Right renal cortex interstitium (tissue), 3 donors: ENCODE results near the gene CCDC68. TPM values are rescaled to one million over a fixed set of nuclear protein-coding genes. Genes with fewer than 3 reads are reported as not detected.
"Not testable (repeated sequence)": the region's sequence is repeated elsewhere in the genome, so short reads cannot be mapped to it uniquely, and the experiment has no call there.

Source experiments
- DNase-seq, 3 donors: peaks; one replicate each; pipeline ENCODE4 v3.0.0-alpha.2; 2013; ENCODE audit warnings: low read depth in 3 of 3, low spot score in 2 of 3
- polyA plus RNA-seq, 3 donors: library from polyadenylated mRNA; unstranded; fragments of 120-200 nt; gene quantifications; one replicate each; pipeline ENCODE4 v1.2.1, GENCODE V29; 2013; ENCODE audit not compliant: insufficient read length in 3 of 3

CCDC68 gene
- polyA plus RNA-seq, 3 donors = 8.3 to 11.5 (median 10.8) TPM

- DNase-seq = no peak
These were observed 80.5 kb downstream of the CCDC68 start for GRCh38 chr18:54878659-54879358.

DNA sequence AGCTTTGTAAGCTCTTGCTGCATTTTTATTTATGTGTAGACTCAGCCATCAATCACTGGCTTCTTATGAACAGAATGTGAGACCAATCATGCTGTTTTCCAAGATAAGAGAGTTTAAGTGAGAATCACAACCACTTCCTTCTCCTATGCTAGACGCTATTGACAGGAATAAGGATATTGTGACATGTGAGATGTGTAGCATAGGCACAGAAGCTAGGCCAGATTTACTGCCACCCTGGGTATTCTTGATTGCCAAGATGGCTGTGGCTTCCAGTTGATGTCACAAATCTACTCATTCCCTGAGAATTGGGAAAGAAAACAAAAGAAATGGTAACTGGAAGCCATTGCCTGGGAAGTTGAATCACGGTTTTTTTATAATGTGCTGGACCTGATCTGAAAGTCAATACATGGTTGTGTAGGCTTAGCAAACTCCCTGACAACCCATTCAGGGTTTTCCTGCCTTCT, 81.1 kb downstream of the CCDC68 start:
- no peak for DNase-seq

- no peak for DNase-seq
These were observed 82.2 kb downstream of the CCDC68 start for GRCh38 chr18:54877076-54877475.

- no peak for DNase-seq
These were observed 84.2 kb downstream of the CCDC68 start for GRCh38 chr18:54875063-54875462.

GRCh38 chr18:54873884-54874255, 85.4 kb downstream of the CCDC68 start:
- DNase-seq = no peak

GRCh38 chr18:54872681-54873080, 86.6 kb downstream of the CCDC68 start:
- no peak for DNase-seq

GRCh38 chr18:54871231-54871630, 88.0 kb downstream of the CCDC68 start:
- no peak for DNase-seq

GRCh38 chr18:54867131-54867530, 92.1 kb downstream of the CCDC68 start:
- DNase-seq = no peak

DNA sequence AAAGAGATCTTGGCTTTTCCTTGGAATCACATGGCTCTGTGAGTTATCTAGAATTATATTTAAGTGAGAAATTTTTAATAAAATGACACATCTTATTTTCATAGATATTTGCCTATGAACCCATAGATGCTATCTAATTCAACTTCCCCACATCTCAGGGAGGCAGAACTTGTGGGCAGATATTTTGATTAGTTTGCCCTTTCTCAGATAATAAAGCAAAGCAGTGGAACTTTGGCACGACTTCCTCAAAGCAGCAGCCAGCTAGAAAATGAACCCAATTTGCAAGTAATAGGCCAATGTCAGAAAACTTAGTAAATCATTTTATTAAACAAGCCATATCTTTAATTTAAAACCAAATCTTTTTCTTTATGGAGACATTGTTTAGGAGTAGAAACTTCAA, 98.3 kb downstream of the CCDC68 start:
- no peak for DNase-seq

DNA sequence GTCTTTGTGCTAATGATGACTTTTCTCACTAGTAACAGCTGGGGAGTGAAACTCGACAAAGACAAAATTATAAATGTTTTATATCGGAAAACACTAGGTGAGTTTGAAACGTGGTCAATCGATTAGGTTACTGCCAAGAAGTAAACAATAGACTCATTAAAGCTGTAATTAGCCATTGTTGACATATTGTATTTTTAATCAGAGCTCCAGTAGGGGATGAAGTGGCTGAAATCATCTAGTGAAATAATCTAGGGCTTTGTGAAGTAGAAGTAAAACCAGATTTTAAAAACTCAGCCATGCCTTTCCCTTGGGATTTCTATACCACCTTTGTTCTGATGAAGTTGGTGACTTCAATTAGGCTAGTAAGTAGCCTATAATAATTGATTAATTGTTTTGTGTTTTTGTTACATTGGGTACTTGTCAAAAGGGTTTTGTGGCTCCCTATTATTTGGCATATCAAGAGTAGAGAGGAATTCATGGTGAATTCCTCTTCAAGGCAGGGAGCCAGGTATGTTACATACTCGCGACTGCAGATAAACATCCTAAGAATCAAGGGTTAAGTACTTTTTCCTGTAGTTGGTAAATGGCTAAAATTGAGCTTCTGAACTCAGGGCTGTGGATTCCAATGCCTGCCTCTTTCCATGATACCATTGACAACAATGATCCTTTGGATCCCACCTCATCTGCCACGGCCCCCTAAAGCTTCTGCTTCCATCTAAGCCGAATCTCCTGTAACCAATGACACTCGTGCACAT, 99.4 kb downstream of the CCDC68 start:
- DNase-seq = no peak

DNA sequence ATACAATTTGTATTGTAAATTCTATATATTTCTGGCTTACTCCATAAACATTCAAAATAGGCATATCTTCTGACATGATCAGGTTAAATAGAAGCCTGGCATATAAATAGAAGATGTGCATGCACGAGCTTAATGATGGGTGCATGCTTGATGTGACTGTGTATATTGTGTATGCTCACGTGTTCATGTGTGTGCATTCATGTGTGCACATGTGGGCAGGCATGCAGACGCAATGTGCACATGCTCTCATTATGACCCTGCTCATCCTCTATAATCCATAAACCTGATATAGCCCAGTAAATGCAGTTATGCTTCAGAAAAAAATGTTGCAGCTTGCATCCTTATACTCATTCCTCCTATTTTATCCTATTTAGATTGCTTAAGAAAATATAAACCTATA, 101.8 kb downstream of the CCDC68 start:
- DNase-seq = no peak

- DNase-seq = no peak
These were observed 103.1 kb downstream of the CCDC68 start for GRCh38 chr18:54856105-54856646.

- not testable (repeated sequence) for DNase-seq
These were observed 104.2 kb downstream of the CCDC68 start for GRCh38 chr18:54855050-54855449.

DNA sequence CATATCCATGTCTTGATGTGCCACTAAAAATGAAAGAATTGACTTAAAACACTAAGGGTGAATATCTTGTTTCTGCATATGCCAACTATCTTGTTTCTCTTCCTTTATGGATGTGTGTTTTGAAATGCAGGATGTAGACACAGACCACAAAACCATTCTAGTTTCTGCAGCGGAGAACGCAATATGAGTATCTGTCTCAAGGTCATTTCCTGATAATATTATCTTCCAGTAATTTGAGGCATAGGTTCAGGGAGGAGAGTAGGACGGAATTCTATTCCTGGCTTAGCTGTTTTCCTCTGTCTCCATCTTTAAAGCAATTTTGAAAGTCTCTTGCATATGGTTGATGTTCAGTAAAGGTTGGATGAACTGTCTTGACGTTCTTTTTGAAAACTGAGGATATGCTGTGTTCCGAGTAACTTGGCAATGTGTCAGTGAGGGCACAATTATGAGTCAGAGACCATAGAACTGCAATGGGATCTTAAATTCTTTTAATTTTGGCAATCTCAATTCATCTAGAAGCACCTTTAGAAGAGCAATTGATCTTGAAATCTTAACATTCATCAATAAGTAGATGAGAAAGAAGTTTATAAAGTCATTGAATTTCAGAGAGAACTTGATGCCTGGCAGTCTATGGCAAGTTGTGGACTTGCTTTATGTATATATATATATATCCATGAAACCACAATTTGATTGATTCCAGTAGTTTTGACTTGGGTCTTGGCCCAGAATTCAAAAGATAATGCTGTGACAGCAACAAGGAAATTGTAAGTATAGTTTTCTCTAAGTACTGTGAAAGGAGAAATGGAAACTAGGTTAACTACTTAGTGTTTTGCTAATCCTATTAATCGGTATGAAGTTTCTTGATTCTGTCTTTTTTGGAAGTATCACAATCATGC, 106.2 kb downstream of the CCDC68 start:
- DNase-seq = no peak

Other genes with a start within 250 kb of the CCDC68 start
- gene RAB27B, start 131.0 kb downstream of the CCDC68 start, polyA plus RNA-seq = 1 to 10 TPM; 3.8 to 5.3 (median 5.2) TPM